AG04450 (cell line): ENCODE data around the gene PDZD4. TPM values are rescaled to one million over a fixed set of nuclear protein-coding genes. Genes with fewer than 3 reads are reported as not detected.

Experiments
- CTCF ChIA-PET: fragments of 300-600, 350-600 bp; formaldehyde crosslinking; extraction: SDS; loops from one replicate; lab custom pipeline; 2022; ENCODE audit warnings: antibody characterized with exemption, inconsistent platforms; lab: Charles Lee
- POLR2A ChIA-PET: fragments of 350-600 bp; formaldehyde crosslinking; extraction: SDS; loops from one replicate; lab custom pipeline; 2021; ENCODE audit warnings: antibody characterized with exemption, inconsistent platforms; lab: Yijun Ruan, JAX
- DNase-seq: peaks from one replicate; pipeline ENCODE4 v3.0.0-alpha.2; 2011; ENCODE audit warnings: low read depth, low spot score
- H3K27ac ChIP-seq: one replicate; pipeline ENCODE4 v1.5.1; 2012; ENCODE audit warnings: low read depth, low read length, control low read depth
- H3K27me3 ChIP-seq: one replicate; pipeline ENCODE4 v1.6.0; 2012; ENCODE audit warnings: low read length; ENCODE audit not compliant: control insufficient read depth, insufficient read depth
- H3K4me3 ChIP-seq: 2 replicates; pipeline ENCODE4 v1.5.1; 2011; ENCODE audit warnings: mild to moderate bottlenecking, low read depth, low read length, control low read depth
- H3K9me3 ChIP-seq: 2 replicates; pipeline ENCODE4 v1.5.1; 2012; ENCODE audit warnings: low read length; ENCODE audit not compliant: control insufficient read depth, insufficient read depth
- polyA plus RNA-seq: library from polyadenylated mRNA; depleted of rRNA; stranded (reverse); fragments of >200 nt; gene quantifications from 2 replicates; pipeline ENCODE4 v1.2.3, GENCODE V29; 2011
- TF ChIP-seq, protein P1 (sequence below): IDR thresholded peaks from 2 replicates; pipeline ENCODE4 v1.5.1; 2011; ENCODE audit warnings: low read depth, low read length, control low read depth, inconsistent platforms

The PDZD4 gene
- polyA plus RNA-seq, 1 experiment, result 0.04 TPM

GRCh38 chrX:153803211-153804099 lies 26.9 kb downstream of the PDZD4 start:
- TF ChIP-seq, protein P1, sequence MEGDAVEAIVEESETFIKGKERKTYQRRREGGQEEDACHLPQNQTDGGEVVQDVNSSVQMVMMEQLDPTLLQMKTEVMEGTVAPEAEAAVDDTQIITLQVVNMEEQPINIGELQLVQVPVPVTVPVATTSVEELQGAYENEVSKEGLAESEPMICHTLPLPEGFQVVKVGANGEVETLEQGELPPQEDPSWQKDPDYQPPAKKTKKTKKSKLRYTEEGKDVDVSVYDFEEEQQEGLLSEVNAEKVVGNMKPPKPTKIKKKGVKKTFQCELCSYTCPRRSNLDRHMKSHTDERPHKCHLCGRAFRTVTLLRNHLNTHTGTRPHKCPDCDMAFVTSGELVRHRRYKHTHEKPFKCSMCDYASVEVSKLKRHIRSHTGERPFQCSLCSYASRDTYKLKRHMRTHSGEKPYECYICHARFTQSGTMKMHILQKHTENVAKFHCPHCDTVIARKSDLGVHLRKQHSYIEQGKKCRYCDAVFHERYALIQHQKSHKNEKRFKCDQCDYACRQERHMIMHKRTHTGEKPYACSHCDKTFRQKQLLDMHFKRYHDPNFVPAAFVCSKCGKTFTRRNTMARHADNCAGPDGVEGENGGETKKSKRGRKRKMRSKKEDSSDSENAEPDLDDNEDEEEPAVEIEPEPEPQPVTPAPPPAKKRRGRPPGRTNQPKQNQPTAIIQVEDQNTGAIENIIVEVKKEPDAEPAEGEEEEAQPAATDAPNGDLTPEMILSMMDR, result no peak
- ChIA-PET POLR2A (interaction anchor here (0.5 kb wide), 1 partner anchor 94 kb away, joined by 3 read pairs; no protein-coding TSS in a partner anchor), CTCF (no interaction called here)
- DNase-seq, result no peak
- Histone ChIP-seq H3K27me3 (peaks cover 2% of the 10 kb centered on the region), H3K27ac (no peak overlapping the region), H3K9me3 (no peaks in the 10 kb centered on the region; the same call in 1 of the 2 replicates), H3K4me3 (no peak overlapping the region)

- ChIA-PET CTCF (no interaction called here), POLR2A (interaction anchor here (0.5 to 0.9 kb wide), 2 partner anchors 8 to 95 kb away, joined by 3 read pairs; partner anchors contain the start of genes IDH3G and SSR4)
- no peaks in the 10 kb centered on the region; the same call in 1 of the 2 replicates for H3K9me3 ChIP-seq
- no peak overlapping the region for H3K4me3 ChIP-seq
- H3K27ac ChIP-seq, result no peak overlapping the region
- TF ChIP-seq, protein P1, result no peak
- DNase-seq, result no peak
- H3K27me3 ChIP-seq, result peaks cover 2% of the 10 kb centered on the region
Observed at GRCh38 chrX:153802513-153803045, 27.8 kb downstream of the PDZD4 start.

GRCh38 chrX:153801669-153802068 lies 28.7 kb downstream of the PDZD4 start:
- POLR2A ChIA-PET, result no interaction called here
- H3K27me3 ChIP-seq, result peaks cover 1% of the 10 kb centered on the region
- TF ChIP-seq, protein P1, result no peak
- CTCF ChIA-PET, result no interaction called here
- no peaks in the 10 kb centered on the region; the same call in 1 of the 2 replicates for H3K9me3 ChIP-seq
- no peak overlapping the region for H3K27ac ChIP-seq
- H3K4me3 ChIP-seq, result no peak overlapping the region
- no peak for DNase-seq

- H3K4me3 ChIP-seq, result no peak overlapping the region
- POLR2A ChIA-PET, result no interaction called here
- no peak overlapping the region for H3K27ac ChIP-seq
- H3K27me3 ChIP-seq, result no peaks in the 10 kb centered on the region
- no peaks in the 10 kb centered on the region; the same call in 1 of the 2 replicates for H3K9me3 ChIP-seq
- CTCF ChIA-PET, result no interaction called here
- DNase-seq, result no peak
- TF ChIP-seq, protein P1, result no peak
Observed at GRCh38 chrX:153800746-153801145, 29.6 kb downstream of the PDZD4 start.

GRCh38 chrX:153800177-153800722 lies 30.1 kb downstream of the PDZD4 start:
- TF ChIP-seq, protein P1, result no peak
- H3K4me3 ChIP-seq, result no peak overlapping the region
- ChIA-PET CTCF (no interaction called here), POLR2A (no interaction called here)
- no peak for DNase-seq
- H3K27ac ChIP-seq, result no peak overlapping the region
- no peaks in the 10 kb centered on the region for H3K27me3 ChIP-seq
- H3K9me3 ChIP-seq, result no peaks in the 10 kb centered on the region; the same call in 1 of the 2 replicates
